Hepatic stellate cell (primary cell): ENCODE results near the gene NFIA.
A peak's percentile ranks its signal among the peaks of the same experiment; 100 is the strongest.
"Not testable (repeated sequence)": the region's sequence is repeated elsewhere in the genome, so short reads cannot be mapped to it uniquely, and the experiment has no call there.

Source experiments
- DNase-seq: peaks from one replicate; pipeline ENCODE4 v3.0.0; 2011; ENCODE audit warnings: low spot score

The NFIA gene

GRCh38 chr1:61058483-61059245 is 23.7 kb upstream of the NFIA start:
- no peak for DNase-seq

DNA sequence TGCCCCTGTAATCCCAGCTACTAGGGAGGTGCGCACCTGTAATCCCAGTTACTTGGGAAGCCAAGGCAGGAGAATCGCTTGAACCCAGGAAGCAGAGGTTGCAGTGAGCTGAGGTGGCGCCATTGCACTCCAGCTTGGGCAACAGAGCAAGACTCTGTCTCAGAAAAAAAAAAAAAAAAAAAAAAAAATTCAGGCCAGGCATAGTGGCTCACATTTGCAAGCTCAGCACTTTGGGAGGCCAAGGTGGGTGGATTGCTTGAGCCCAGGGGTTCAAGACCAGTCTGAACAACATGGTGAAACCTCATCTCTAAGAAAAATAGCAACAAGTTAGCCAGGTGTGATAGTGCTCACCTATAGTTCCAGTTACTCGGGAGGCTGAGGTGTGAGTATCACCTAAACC is 20.8 kb upstream of the NFIA start:
- not testable (repeated sequence) for DNase-seq

GRCh38 chr1:61064673-61065072 is 17.7 kb upstream of the NFIA start:
- no peak for DNase-seq

- no peak for DNase-seq
These were observed 14.8 kb upstream of the NFIA start for GRCh38 chr1:61067446-61068019.

- no peak for DNase-seq
These were observed 12.3 kb upstream of the NFIA start for GRCh38 chr1:61070054-61070453.

DNA sequence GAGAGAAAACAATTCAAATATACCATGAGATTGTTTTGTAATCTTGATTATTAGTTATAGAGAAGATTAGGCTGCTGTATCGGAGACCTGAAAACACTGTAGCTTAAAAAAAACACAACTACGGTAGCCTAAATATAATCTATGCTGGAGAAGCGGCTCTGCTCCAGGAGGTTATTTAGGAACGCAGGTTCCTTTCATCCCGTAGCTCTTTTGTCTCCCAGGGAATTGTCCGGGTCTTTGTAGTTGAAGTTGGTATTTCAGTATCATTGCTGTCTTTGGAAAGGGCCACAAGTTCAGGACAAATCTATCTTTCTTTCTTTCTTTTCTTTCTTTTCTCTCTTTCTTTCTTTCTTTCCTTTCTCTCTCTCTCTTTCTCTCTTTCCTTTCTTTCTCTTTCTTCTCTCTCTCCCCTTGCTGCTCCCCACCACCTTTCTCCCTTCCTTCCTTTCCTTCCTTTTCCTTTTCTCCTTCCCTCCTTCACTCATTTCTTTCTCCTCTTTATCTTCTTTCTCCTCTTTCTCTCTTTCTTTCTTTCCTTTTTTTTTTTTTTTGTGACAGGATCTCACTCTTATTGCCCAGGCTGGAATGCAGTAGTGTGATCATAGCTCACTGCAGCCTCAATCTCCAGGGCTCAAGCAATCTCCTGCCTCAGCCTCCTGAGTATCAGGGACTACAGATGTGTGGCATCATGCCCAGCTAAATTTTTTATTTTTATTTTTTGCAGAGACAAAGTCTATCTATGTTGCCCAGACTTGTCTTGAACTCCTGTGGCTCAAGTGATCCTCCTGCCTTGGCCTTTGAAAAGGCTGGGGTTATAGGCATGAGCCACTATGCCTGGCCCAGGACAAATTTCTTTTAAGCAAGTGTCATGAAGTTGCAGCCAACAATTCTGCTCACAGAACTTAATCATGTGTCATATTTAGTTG is 10.9 kb upstream of the NFIA start:
- DNase-seq, result no peak

- no peak for DNase-seq
These were observed 8.5 kb upstream of the NFIA start for GRCh38 chr1:61073871-61074270.

GRCh38 chr1:61075833-61076232 is 6.5 kb upstream of the NFIA start:
- DNase-seq, result not testable (repeated sequence)

DNA sequence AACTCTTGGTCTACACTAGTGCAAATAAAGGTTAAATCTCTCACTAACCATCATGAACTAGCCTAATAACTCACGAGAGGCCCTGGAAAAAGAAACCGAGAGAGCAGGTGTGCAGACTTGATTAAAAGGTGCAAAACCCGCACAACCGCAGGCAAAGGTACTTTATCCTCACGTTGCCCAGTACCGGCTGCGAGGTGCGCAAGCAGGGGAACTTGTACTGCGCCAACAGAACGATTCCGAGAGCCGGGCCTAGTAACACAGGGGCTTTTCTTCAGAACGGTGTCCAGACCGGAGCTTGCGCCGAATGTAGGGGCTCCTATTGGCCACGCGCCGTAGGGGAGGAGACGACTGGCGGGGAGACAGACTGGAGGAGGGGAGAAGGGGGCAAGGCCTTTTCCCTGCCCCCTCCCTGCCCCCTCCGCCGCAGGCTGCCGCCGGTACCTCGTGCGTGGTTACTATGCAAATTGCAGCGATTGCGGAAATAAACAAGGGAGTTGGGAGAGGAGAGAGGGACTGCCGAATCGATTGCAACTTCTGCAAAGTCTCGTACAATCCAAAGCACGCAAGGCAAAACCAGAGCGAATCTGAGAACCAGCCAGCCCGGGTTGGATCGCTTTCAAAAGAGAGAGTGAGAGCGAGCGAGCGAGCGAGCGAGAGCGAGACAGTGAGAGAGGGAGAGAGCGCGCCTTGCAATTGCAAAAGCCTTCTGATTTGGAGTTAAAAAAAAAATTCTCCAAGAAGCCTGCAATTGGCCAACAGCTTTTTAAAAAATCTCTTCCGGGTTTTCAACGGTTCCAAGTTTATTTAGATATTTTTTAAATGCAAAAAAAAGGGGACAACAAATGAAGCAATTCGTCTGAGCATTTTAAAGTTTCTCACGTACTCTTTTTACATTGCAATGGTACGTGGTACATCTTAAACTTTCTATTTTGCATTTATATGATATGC is 5.4 kb upstream of the NFIA start:
- peak; percentile 73 for DNase-seq

- peak; percentile 99 for DNase-seq
These were observed 4.5 kb upstream of the NFIA start for GRCh38 chr1:61077676-61078541.

GRCh38 chr1:61078618-61079295 is 3.6 kb upstream of the NFIA start:
- no peak for DNase-seq

DNA sequence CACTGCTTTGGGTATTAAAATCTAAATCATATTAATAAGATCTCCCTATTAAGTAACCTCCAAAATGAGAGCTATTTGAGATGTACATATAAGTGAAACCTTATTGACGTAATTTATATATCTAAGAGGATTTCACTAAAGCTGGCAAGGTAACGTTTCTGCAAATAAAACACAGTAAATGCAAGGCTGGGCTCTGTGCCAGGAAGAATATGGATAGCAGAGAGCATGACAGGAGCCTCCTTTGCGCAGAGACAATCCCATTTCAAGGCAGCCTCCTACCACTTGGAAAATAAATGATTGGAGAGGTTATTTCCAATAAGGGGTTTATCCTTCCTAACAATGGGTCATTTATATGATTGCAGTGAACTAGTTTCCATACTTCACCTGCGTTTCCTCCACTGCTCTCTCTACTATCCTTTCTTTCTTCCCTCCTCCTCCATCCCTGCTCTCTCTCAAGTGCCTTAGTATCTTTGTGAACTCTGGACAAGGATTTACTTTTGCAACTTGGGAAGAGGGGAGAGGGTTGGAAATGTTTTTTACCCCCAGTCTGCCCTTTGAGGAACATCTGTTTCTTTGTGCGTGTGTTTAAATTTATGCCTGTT is 3.0 kb upstream of the NFIA start:
- DNase-seq, result no peak

- no peak for DNase-seq
These were observed 2.4 kb upstream of the NFIA start for GRCh38 chr1:61079898-61080336.

GRCh38 chr1:61080413-61081143 is 1.8 kb upstream of the NFIA start:
- no peak for DNase-seq

DNA sequence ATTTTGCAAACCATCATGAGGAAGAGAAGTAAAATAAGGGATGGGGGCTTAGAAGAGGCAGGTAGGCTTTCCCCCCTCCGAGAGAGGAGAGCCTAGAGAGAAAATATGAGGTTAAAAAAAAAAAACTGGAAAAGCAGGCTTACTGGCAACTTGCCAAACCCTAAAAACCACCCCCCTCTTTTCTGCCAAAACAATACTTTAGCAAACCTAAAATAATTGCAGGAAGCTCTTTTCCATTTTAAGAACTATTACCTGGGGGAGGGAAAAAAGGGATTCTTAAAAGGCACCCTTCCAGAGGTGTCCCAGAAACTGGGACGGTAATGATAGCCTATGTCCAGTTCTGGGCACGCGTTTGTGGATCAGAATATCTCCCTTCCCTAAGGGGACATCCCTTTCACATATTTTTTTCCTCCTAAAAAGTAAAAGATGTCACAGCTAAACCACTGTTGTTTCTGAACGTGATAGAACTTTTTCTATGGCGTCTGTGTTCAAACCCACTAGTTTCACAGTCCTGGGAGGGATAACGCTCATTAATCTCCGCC is 1.1 kb upstream of the NFIA start:
- DNase-seq, result no peak

- DNase-seq, result no peak
These were observed 563 bp upstream of the NFIA start for GRCh38 chr1:61081686-61082310.

DNA sequence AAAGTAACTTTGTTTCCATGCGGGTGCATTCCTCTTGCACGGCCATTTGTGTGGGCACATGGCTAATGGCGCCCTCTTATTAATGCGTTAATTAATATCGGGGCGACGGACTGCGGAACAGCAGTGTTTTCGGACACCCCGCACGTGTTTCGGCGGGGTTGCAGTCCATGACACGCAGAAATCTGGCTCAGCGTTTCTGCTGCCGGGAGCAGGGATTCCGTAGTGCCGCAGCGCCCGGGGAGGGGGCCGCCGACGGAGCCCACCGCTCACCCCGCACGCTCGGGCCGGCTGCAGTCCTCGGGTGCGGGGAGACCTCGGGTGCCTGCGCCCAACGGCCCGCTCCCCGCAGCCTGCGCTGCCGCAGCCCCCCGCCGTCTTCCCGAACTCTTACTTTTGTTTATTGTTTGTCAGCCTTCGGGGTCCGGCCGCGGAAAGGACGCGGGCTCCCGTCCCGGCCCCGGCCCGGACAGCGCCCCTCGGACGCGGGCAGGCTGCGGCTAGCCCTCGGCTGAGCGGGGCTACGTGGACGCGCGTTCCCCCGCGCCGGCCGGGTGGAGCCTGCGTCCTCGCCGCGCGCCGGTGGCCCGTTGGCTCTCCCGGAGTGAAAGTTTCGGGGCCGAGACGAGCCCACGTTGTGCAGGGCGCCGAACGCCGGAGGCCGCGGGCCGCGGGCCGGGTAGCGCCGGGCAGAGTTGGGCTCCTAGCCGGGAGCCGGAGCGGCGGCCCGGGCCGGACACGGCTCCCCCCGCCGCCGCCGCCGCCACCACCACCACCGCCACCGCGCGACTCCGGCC is 849 bp downstream of the NFIA start:
- no peak for DNase-seq
